T-helper 17 cell (primary cell): ENCODE measurements around the gene RBM45. TPM values are rescaled to one million over a fixed set of nuclear protein-coding genes. Genes with fewer than 3 reads are reported as not detected.
"Not testable (repeated sequence)": the region's sequence is repeated elsewhere in the genome, so short reads cannot be mapped to it uniquely, and the experiment has no call there.

ENCODE experiments used
- ATAC-seq: fragments of 150-1000 bp; cut with Tn5 transposase; 2 replicates; pipeline ENCODE4 v1.10.0; 2021; ENCODE audit warnings: mild to moderate bottlenecking, moderate library complexity
- DNase-seq, 3 donors: peaks; one replicate each; pipeline versions ENCODE4 v3.0.0 to v3.0.0-alpha.2; 2020 to 2021
- H3K9me3 ChIP-seq: one replicate; pipeline ENCODE4 v1.7.0; 2013; ENCODE audit warnings: low read length, mild to moderate bottlenecking; ENCODE audit not compliant: control insufficient read depth, poor library complexity, severe bottlenecking
- H3K27ac Mint-ChIP-seq: one replicate; pipeline ENCODE4 v1.8.0; 2022; ENCODE audit warnings: mild to moderate bottlenecking, moderate library complexity, mixed read lengths
- H3K27me3 Mint-ChIP-seq: one replicate; pipeline ENCODE4 v1.8.0; 2022; ENCODE audit warnings: mixed read lengths
- H3K36me3 Mint-ChIP-seq: one replicate; pipeline ENCODE4 v1.8.0; 2022; ENCODE audit warnings: low read depth, mixed read lengths
- H3K4me1 Mint-ChIP-seq: one replicate; pipeline ENCODE4 v1.8.0; 2022; ENCODE audit warnings: mild to moderate bottlenecking, mixed read lengths
- H3K4me3 Mint-ChIP-seq: one replicate; pipeline ENCODE4 v1.8.0; 2022; ENCODE audit warnings: mild to moderate bottlenecking, moderate library complexity, mixed read lengths
- total RNA-seq, 4 donors: library from RNA in 2 of 4; stranded (reverse) in 2 of 4; gene quantifications; one replicate each; pipeline ENCODE4 v1.2.3 and lab custom pipeline; 2022 to 2026

The RBM45 gene
- total RNA-seq, 2 donors from 2014 or later = 6.0 to 10.4 TPM

- H3K9me3 ChIP-seq, H3K4me1 Mint-ChIP-seq, ATAC-seq, H3K27ac Mint-ChIP-seq, H3K36me3 Mint-ChIP-seq, H3K4me3 Mint-ChIP-seq, DNase-seq: not testable (repeated sequence)
- H3K27me3 Mint-ChIP-seq = peaks cover 33% of the 10 kb centered on the region
These were observed 33.0 kb upstream of the RBM45 start for GRCh38 chr2:178079279-178079678.

GRCh38 chr2:178082408-178083045 lies 29.7 kb upstream of the RBM45 start:
- no peaks in the 10 kb centered on the region for H3K4me1 Mint-ChIP-seq
- no peak for DNase-seq
- peaks cover 38% of the 10 kb centered on the region for H3K27me3 Mint-ChIP-seq
- H3K9me3 ChIP-seq = no peaks in the 10 kb centered on the region
- H3K4me3 Mint-ChIP-seq = no peak overlapping the region
- H3K36me3 Mint-ChIP-seq = no peaks in the 10 kb centered on the region
- no peak for ATAC-seq
- H3K27ac Mint-ChIP-seq = no peak overlapping the region

- Mint-ChIP-seq H3K4me1 (no peaks in the 10 kb centered on the region), H3K27ac (no peak overlapping the region), H3K4me3 (no peak overlapping the region), H3K27me3 (peaks cover 38% of the 10 kb centered on the region), H3K36me3 (no peaks in the 10 kb centered on the region)
- DNase-seq = no peak
- H3K9me3 ChIP-seq = no peaks in the 10 kb centered on the region
- ATAC-seq = no peak
These were observed 28.0 kb upstream of the RBM45 start for GRCh38 chr2:178084273-178084672.

- Mint-ChIP-seq H3K36me3 (no peaks in the 10 kb centered on the region), H3K27ac (no peak overlapping the region), H3K4me3 (no peak overlapping the region), H3K4me1 (no peaks in the 10 kb centered on the region), H3K27me3 (peaks cover 50% of the 10 kb centered on the region)
- no peak for DNase-seq
- no peak for ATAC-seq
- H3K9me3 ChIP-seq = no peaks in the 10 kb centered on the region
These were observed 23.4 kb upstream of the RBM45 start for GRCh38 chr2:178088774-178089270.

- no peak for DNase-seq
- Mint-ChIP-seq H3K4me3 (no peak overlapping the region), H3K36me3 (peaks cover 2% of the 10 kb centered on the region), H3K27me3 (peaks cover 39% of the 10 kb centered on the region), H3K27ac (no peak overlapping the region), H3K4me1 (no peaks in the 10 kb centered on the region)
- ATAC-seq = no peak
- H3K9me3 ChIP-seq = no peaks in the 10 kb centered on the region
These were observed 18.8 kb upstream of the RBM45 start for GRCh38 chr2:178093471-178093870.

- peaks cover 9% of the 10 kb centered on the region for H3K27me3 Mint-ChIP-seq
- H3K36me3 Mint-ChIP-seq = no peaks in the 10 kb centered on the region
- H3K4me3 Mint-ChIP-seq = no peak overlapping the region
- ATAC-seq (no peak), DNase-seq (no peak)
- H3K9me3 ChIP-seq = no peaks in the 10 kb centered on the region
- no peak overlapping the region for H3K27ac Mint-ChIP-seq
- peaks cover 2% of the 10 kb centered on the region for H3K4me1 Mint-ChIP-seq
These were observed 10.7 kb upstream of the RBM45 start for GRCh38 chr2:178101321-178102079.

- H3K27ac Mint-ChIP-seq = no peak overlapping the region
- H3K4me3 Mint-ChIP-seq = no peak overlapping the region
- H3K9me3 ChIP-seq = no peaks in the 10 kb centered on the region
- no peaks in the 10 kb centered on the region for H3K36me3 Mint-ChIP-seq
- ATAC-seq = no peak
- peaks cover 2% of the 10 kb centered on the region for H3K4me1 Mint-ChIP-seq
- H3K27me3 Mint-ChIP-seq = peaks cover 5% of the 10 kb centered on the region
- DNase-seq = no peak
These were observed 6.7 kb upstream of the RBM45 start for GRCh38 chr2:178105566-178105965.

GRCh38 chr2:178106053-178106452 lies 6.2 kb upstream of the RBM45 start:
- Mint-ChIP-seq H3K4me1 (peaks cover 2% of the 10 kb centered on the region), H3K36me3 (no peaks in the 10 kb centered on the region), H3K27me3 (peaks cover 5% of the 10 kb centered on the region), H3K4me3 (no peak overlapping the region), H3K27ac (no peak overlapping the region)
- no peaks in the 10 kb centered on the region for H3K9me3 ChIP-seq
- DNase-seq (no peak), ATAC-seq (no peak)

- no peaks in the 10 kb centered on the region for H3K9me3 ChIP-seq
- Mint-ChIP-seq H3K4me1 (peaks cover 8% of the 10 kb centered on the region), H3K4me3 (no peak overlapping the region), H3K27me3 (peaks cover under 1% of the 10 kb centered on the region), H3K27ac (no peak overlapping the region), H3K36me3 (no peaks in the 10 kb centered on the region)
- no peak for DNase-seq
- no peak for ATAC-seq
These were observed 4.1 kb upstream of the RBM45 start for GRCh38 chr2:178108176-178108575.

GRCh38 chr2:178109813-178110212 lies 2.4 kb upstream of the RBM45 start:
- Mint-ChIP-seq H3K4me3 (no peak overlapping the region), H3K27me3 (no peaks in the 10 kb centered on the region), H3K36me3 (no peaks in the 10 kb centered on the region), H3K27ac (no peak overlapping the region), H3K4me1 (peaks cover 17% of the 10 kb centered on the region)
- ATAC-seq = no peak
- H3K9me3 ChIP-seq = no peaks in the 10 kb centered on the region
- DNase-seq = no peak

- Mint-ChIP-seq H3K4me1 (peaks cover 23% of the 10 kb centered on the region), H3K36me3 (no peaks in the 10 kb centered on the region), H3K4me3 (no peak overlapping the region), H3K27me3 (no peaks in the 10 kb centered on the region), H3K27ac (no peak overlapping the region)
- no peaks in the 10 kb centered on the region for H3K9me3 ChIP-seq
- DNase-seq = no peak
- no peak for ATAC-seq
These were observed 1.6 kb upstream of the RBM45 start for GRCh38 chr2:178110681-178111080.

GRCh38 chr2:178111743-178112142 lies 494 bp upstream of the RBM45 start:
- Mint-ChIP-seq H3K27me3 (no peaks in the 10 kb centered on the region), H3K36me3 (no peaks in the 10 kb centered on the region), H3K4me1 (peaks cover 23% of the 10 kb centered on the region), H3K27ac (peak overlapping the region; percentile 85), H3K4me3 (peak overlapping the region; percentile 96)
- no peaks in the 10 kb centered on the region for H3K9me3 ChIP-seq
- no peak for ATAC-seq
- DNase-seq = no peak

- no peaks in the 10 kb centered on the region for H3K27me3 Mint-ChIP-seq
- peak overlapping the region; percentile 66 for H3K27ac Mint-ChIP-seq
- ATAC-seq (no peak), DNase-seq (no peak)
- H3K36me3 Mint-ChIP-seq = no peaks in the 10 kb centered on the region
- H3K9me3 ChIP-seq = no peaks in the 10 kb centered on the region
- no peak overlapping the region for H3K4me3 Mint-ChIP-seq
- H3K4me1 Mint-ChIP-seq = peaks cover 24% of the 10 kb centered on the region
These were observed 2.2 kb downstream of the RBM45 start for GRCh38 chr2:178114462-178114861.

GRCh38 chr2:178115271-178115670 lies 3.0 kb downstream of the RBM45 start:
- no peaks in the 10 kb centered on the region for H3K36me3 Mint-ChIP-seq
- H3K4me3 Mint-ChIP-seq = no peak overlapping the region
- peaks cover 28% of the 10 kb centered on the region for H3K4me1 Mint-ChIP-seq
- peak overlapping the region; percentile 66 for H3K27ac Mint-ChIP-seq
- no peak for ATAC-seq
- no peaks in the 10 kb centered on the region for H3K9me3 ChIP-seq
- H3K27me3 Mint-ChIP-seq = no peaks in the 10 kb centered on the region
- DNase-seq = no peak
